HCT116 (cell line): ENCODE measurements around the gene PCYT1A.

Experiments used
- RAD21 ChIP-seq: IDR thresholded peaks from 2 replicates; pipeline ENCODE4 v1.6.1; 2012; ENCODE audit warnings: low read depth, mild to moderate bottlenecking
- TF ChIP-seq, protein P1 (sequence below), 3 experiments: fragments of 200-600 bp in 1 of 3; sonication (generic) in 1 of 3; IDR thresholded peaks in 2 of 3; conservative IDR thresholded peaks in 1 of 3; 2 replicates each; pipeline ENCODE4 v1.5.1; 2012 to 2017; ENCODE audit warnings: low read depth in 2 of 3, low read length in 2 of 3, antibody characterized with exemption in 1 of 3, borderline replicate concordance in 1 of 3, control low read depth in 1 of 3, mild to moderate bottlenecking in 1 of 3, mixed read lengths in 1 of 3, mixed run types in 1 of 3, moderate library complexity in 1 of 3; ENCODE audit not compliant: insufficient read depth in 1 of 3

DNA sequence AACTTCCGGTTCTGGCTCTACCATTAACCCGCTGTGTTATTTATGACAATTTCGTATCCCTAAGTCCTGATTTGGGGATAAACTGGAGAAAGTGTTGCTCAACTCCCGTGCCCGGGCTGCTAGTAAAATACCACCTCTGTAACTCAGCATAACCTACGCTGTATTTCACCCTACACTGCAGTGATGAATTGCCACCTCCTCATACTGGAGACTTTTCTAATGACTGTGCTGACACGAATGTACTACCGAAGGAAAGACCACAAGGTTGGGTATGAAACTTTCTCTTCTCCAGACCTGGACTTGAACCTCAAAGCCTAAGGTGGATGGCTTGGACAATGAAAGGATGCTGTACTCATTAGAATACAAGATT is 54.7 kb downstream of the PCYT1A start:
- TF ChIP-seq, protein P1, sequence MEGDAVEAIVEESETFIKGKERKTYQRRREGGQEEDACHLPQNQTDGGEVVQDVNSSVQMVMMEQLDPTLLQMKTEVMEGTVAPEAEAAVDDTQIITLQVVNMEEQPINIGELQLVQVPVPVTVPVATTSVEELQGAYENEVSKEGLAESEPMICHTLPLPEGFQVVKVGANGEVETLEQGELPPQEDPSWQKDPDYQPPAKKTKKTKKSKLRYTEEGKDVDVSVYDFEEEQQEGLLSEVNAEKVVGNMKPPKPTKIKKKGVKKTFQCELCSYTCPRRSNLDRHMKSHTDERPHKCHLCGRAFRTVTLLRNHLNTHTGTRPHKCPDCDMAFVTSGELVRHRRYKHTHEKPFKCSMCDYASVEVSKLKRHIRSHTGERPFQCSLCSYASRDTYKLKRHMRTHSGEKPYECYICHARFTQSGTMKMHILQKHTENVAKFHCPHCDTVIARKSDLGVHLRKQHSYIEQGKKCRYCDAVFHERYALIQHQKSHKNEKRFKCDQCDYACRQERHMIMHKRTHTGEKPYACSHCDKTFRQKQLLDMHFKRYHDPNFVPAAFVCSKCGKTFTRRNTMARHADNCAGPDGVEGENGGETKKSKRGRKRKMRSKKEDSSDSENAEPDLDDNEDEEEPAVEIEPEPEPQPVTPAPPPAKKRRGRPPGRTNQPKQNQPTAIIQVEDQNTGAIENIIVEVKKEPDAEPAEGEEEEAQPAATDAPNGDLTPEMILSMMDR (IDR thresholded peaks at IDR 0.05 in 2 of 3, conservative IDR thresholded peaks at IDR 0.05 in 1 of 3; ENCODE audit: borderline replicate concordance in 1 of 3, insufficient read depth in 1 of 3, low read depth in 2 of 3, low read length in 2 of 3), result no peak
- no peak for TF ChIP-seq RAD21
